Measurements from ENCODE around the gene TRAFD1. TPM values are rescaled to one million over a fixed set of nuclear protein-coding genes. Genes with fewer than 3 reads are reported as not detected.

The TRAFD1 gene
- total RNA-seq, 1 experiment from 2014 or later: 37.8 TPM

DNA sequence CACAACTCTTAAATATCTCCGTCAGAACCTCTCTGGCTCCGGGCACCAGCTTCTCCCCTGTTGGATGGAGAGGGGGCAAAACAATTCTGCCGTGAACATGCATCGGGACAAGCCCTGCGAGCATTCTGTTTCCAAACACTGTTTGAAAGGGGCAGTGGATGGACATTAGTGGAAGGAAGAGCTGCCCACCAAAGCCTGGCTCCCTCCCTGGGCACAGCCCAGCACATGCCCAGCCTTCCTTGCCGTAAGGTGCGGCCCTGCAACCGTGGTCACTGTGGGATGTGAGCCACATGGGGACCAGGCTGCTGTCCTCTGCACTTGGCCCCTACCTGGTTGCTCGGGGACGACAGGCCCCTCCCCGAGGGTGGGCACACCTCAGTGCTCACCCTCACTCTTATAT, 54.0 kb downstream of the TRAFD1 start:
- H3K4me3 ChIP-seq (ENCODE audit: low read depth, low read length, poor library complexity, severe bottlenecking): no peak overlapping the region
- ChIA-PET POLR2A (ENCODE audit: low non-redundant PET) (no interaction called here), CTCF (no interaction called here)
- peaks cover 7% of the 10 kb centered on the region for H3K36me3 ChIP-seq (ENCODE audit: insufficient read depth, low read length, poor library complexity, severe bottlenecking)
- H3K4me1 ChIP-seq (ENCODE audit: insufficient read depth, low read length, poor library complexity, severe bottlenecking): no peaks in the 10 kb centered on the region
- no peak for DNase-seq (ENCODE audit: low spot score)
- H3K9me3 ChIP-seq (ENCODE audit: low read depth, low read length, poor library complexity, severe bottlenecking): no peaks in the 10 kb centered on the region
- H3K27me3 ChIP-seq (replicated peaks; ENCODE audit: insufficient read depth, low read depth, low read length, poor library complexity): no peaks in the 10 kb centered on the region
- TF ChIP-seq EZH2 (IDR thresholded peaks at IDR 0.05; ENCODE audit: borderline replicate concordance, low read depth, low read length, poor library complexity, severe bottlenecking): no peak
- TF ChIP-seq, protein P1, sequence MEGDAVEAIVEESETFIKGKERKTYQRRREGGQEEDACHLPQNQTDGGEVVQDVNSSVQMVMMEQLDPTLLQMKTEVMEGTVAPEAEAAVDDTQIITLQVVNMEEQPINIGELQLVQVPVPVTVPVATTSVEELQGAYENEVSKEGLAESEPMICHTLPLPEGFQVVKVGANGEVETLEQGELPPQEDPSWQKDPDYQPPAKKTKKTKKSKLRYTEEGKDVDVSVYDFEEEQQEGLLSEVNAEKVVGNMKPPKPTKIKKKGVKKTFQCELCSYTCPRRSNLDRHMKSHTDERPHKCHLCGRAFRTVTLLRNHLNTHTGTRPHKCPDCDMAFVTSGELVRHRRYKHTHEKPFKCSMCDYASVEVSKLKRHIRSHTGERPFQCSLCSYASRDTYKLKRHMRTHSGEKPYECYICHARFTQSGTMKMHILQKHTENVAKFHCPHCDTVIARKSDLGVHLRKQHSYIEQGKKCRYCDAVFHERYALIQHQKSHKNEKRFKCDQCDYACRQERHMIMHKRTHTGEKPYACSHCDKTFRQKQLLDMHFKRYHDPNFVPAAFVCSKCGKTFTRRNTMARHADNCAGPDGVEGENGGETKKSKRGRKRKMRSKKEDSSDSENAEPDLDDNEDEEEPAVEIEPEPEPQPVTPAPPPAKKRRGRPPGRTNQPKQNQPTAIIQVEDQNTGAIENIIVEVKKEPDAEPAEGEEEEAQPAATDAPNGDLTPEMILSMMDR (conservative IDR thresholded peaks at IDR 0.05; ENCODE audit: low read depth, low read length): no peak
- intact Hi-C loops (cut with micrococcal nuclease; ENCODE audit: unreplicated experiment): no loop called here
- no peak overlapping the region for H3K27ac ChIP-seq (ENCODE audit: low read depth, low read length, poor library complexity, severe bottlenecking)
- BruUV-seq (replicated peaks): no TSS peak

DNA sequence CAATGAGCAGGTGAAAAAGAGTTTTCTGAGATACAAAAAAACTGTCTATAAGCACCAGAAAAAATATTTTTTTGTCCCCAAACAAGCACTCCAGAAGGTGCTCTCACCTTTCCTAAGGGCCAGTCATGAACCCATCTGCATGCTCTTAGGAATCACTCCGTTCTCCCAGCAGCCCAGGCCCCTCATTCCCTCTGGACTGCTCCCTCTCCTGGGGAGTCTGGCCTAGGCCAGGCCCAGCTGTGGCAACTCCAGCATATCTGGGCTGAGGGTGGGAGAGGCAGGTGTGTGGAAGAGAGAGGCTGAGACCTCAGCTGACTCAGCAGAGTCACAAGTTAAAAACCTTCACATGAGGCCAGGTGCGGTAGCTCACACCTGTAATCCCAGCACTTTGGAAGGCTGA, 54.6 kb downstream of the TRAFD1 start:
- Histone ChIP-seq H3K4me1 (ENCODE audit: insufficient read depth, low read length, poor library complexity, severe bottlenecking) (no peaks in the 10 kb centered on the region), H3K9me3 (ENCODE audit: low read depth, low read length, poor library complexity, severe bottlenecking) (no peaks in the 10 kb centered on the region), H3K36me3 (ENCODE audit: insufficient read depth, low read length, poor library complexity, severe bottlenecking) (peaks cover 12% of the 10 kb centered on the region), H3K27me3 (replicated peaks; ENCODE audit: insufficient read depth, low read depth, low read length, poor library complexity) (no peaks in the 10 kb centered on the region), H3K27ac (ENCODE audit: low read depth, low read length, poor library complexity, severe bottlenecking) (no peak overlapping the region), H3K4me3 (ENCODE audit: low read depth, low read length, poor library complexity, severe bottlenecking) (no peak overlapping the region)
- no TSS peak for BruUV-seq (replicated peaks)
- intact Hi-C loops (cut with micrococcal nuclease; ENCODE audit: unreplicated experiment): no loop called here
- CTCF ChIA-PET: interaction anchor here (0.6 kb wide), 1 partner anchor 81 kb away, joined by 4 read pairs; no protein-coding TSS in a partner anchor
- POLR2A ChIA-PET (ENCODE audit: low non-redundant PET): interaction anchor here (0.6 kb wide), 1 partner anchor 65 kb away, joined by 3 read pairs; no protein-coding TSS in a partner anchor
- TF ChIP-seq, protein P1 (conservative IDR thresholded peaks at IDR 0.05; ENCODE audit: low read depth, low read length): no peak
- no peak for TF ChIP-seq EZH2 (IDR thresholded peaks at IDR 0.05; ENCODE audit: borderline replicate concordance, low read depth, low read length, poor library complexity, severe bottlenecking)
- no peak for DNase-seq (ENCODE audit: low spot score)

DNA sequence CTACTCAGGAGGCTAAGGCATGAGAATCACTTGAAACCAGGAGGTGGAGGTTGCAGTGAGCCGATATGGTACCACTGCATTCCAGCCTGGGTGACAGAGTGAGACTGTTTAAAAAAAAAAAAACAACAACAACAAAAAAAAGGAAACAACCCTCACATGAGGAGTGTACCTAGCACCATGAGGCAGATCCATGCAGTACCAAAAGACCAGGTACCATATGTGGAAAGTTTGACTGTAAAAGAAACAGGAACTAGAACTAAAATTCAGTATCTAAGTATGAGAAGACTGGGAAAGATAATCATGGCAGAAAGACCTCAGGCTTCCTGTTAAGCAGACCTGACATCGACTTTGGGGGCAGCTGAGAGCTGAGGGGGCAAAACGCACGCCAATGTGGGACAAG, 55.1 kb downstream of the TRAFD1 start:
- ChIA-PET CTCF (interaction anchor here (0.6 kb wide), 1 partner anchor 82 kb away, joined by 4 read pairs; no protein-coding TSS in a partner anchor), POLR2A (ENCODE audit: low non-redundant PET) (interaction anchor here (0.5 kb wide), 1 partner anchor 56 kb away, joined by 3 read pairs; no protein-coding TSS in a partner anchor)
- Histone ChIP-seq H3K9me3 (ENCODE audit: low read depth, low read length, poor library complexity, severe bottlenecking) (no peaks in the 10 kb centered on the region), H3K27ac (ENCODE audit: low read depth, low read length, poor library complexity, severe bottlenecking) (no peak overlapping the region), H3K4me1 (ENCODE audit: insufficient read depth, low read length, poor library complexity, severe bottlenecking) (no peaks in the 10 kb centered on the region), H3K4me3 (ENCODE audit: low read depth, low read length, poor library complexity, severe bottlenecking) (no peak overlapping the region), H3K27me3 (replicated peaks; ENCODE audit: insufficient read depth, low read depth, low read length, poor library complexity) (no peaks in the 10 kb centered on the region), H3K36me3 (ENCODE audit: insufficient read depth, low read length, poor library complexity, severe bottlenecking) (peaks cover 14% of the 10 kb centered on the region)
- no TSS peak for BruUV-seq (replicated peaks)
- TF ChIP-seq EZH2 (IDR thresholded peaks at IDR 0.05; ENCODE audit: borderline replicate concordance, low read depth, low read length, poor library complexity, severe bottlenecking): no peak
- TF ChIP-seq, protein P1 (conservative IDR thresholded peaks at IDR 0.05; ENCODE audit: low read depth, low read length): no peak
- intact Hi-C loops (cut with micrococcal nuclease; ENCODE audit: unreplicated experiment): no loop called here
- DNase-seq (ENCODE audit: low spot score): no peak

All from A673 (cell line).